ENCODE data around the gene SLC25A24. TPM values are rescaled to one million over a fixed set of nuclear protein-coding genes. Genes with fewer than 3 reads are reported as not detected.
"Not testable (repeated sequence)": the region's sequence is repeated elsewhere in the genome, so short reads cannot be mapped to it uniquely, and the experiment has no call there.

SLC25A24 gene
- total RNA-seq (ENCODE audit: low replicate concordance), result 47.9 and 72.2 TPM in 2 replicates

DNA sequence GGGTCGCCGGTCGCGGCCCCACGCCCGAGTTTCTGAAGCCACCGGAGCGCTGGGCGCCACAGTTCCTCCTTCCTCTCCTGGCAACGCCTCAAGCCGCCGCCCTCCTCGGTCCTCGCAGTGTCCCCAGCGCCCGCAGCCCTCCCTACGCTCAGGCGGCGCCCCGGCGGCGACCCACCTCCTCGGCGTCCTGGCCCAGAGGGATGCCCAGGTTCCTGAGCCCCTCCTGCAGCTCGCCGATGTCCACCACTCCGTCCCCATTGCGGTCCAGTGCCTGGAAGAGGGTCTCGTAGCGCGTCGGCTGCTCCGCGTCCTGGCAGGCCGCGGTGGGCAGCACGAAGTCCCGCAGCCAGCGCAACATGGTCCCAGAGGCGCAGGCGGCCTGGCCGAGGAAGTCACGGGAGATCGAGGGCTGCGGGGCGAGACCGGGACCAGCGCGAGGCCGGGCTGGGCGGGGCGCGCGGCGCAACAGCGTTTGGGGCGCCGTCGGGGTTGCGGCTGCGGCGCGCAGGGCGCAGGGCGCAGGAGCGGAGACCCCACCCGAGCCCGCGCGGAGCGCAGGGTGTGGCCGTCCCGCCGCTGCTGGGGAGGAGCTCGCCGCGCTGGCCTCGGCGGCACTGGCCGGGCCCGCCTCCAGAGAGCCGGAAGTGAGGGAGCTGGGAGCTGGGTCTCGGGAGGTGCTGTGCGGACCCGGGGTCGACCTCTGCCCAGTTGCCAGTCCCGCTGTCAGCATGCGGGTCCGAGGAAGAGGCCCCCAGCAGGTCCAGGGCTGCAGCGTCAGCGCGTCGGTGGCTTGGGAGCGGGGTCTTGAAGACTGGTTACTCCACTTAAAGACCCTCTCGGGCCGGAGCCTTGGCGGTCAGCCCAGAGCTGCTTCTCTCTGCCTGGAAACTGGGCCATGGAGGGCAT, at the start of gene SLC25A24:
SLC25A24 (minus strand) TSS at position 563 of the 906 bp plus-strand sequence; CDS start at position 358, 205 bp downstream.
- H3K79me2 ChIP-seq (ENCODE audit: low read depth), result peaks cover 49% of the 10 kb centered on the region
- H3K9ac ChIP-seq, result no peak within 1 kb of the TSS
- H3K4me3 ChIP-seq, result peak within 1 kb of the TSS; percentile 85
- H3K27ac Mint-ChIP-seq, result peak within 1 kb of the TSS; percentile 36
- peaks cover 3% of the 10 kb centered on the region for H3K36me3 ChIP-seq
- H3K4me3 Mint-ChIP-seq, result peak within 1 kb of the TSS; percentile 91
- H3K9me3 Mint-ChIP-seq, result peaks cover 19% of the 10 kb centered on the region
- H3K27ac ChIP-seq, result no peak within 1 kb of the TSS
- peaks cover 18% of the 10 kb centered on the region for H3K4me1 ChIP-seq
- H3K27me3 Mint-ChIP-seq (ENCODE audit: insufficient read depth, low read depth), result peaks cover 11% of the 10 kb centered on the region
- peaks cover 12% of the 10 kb centered on the region for H3K27me3 ChIP-seq
- TF ChIP-seq, protein P1, sequence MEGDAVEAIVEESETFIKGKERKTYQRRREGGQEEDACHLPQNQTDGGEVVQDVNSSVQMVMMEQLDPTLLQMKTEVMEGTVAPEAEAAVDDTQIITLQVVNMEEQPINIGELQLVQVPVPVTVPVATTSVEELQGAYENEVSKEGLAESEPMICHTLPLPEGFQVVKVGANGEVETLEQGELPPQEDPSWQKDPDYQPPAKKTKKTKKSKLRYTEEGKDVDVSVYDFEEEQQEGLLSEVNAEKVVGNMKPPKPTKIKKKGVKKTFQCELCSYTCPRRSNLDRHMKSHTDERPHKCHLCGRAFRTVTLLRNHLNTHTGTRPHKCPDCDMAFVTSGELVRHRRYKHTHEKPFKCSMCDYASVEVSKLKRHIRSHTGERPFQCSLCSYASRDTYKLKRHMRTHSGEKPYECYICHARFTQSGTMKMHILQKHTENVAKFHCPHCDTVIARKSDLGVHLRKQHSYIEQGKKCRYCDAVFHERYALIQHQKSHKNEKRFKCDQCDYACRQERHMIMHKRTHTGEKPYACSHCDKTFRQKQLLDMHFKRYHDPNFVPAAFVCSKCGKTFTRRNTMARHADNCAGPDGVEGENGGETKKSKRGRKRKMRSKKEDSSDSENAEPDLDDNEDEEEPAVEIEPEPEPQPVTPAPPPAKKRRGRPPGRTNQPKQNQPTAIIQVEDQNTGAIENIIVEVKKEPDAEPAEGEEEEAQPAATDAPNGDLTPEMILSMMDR (IDR thresholded peaks at IDR 0.05), result no peak
- no peak for TF ChIP-seq EZH2 (IDR thresholded peaks at IDR 0.05)
- TF ChIP-seq EZH2phosphoT487 (IDR thresholded peaks at IDR 0.05), result no peak
- peak within 1 kb of the TSS; percentile 94 for H2AFZ ChIP-seq (replicated peaks)
- peaks cover 29% of the 10 kb centered on the region for H3K36me3 Mint-ChIP-seq
- peaks cover 19% of the 10 kb centered on the region for H3K4me1 Mint-ChIP-seq
- H4K20me1 ChIP-seq (ENCODE audit: low read depth), result peaks cover 7% of the 10 kb centered on the region
- peak within 1 kb of the TSS; percentile 94 for H3K4me2 ChIP-seq
- peaks cover 4% of the 10 kb centered on the region for H3K9me3 ChIP-seq (ENCODE audit: low read depth)
- DNase-seq (ENCODE audit: low spot score), result peak; percentile 86
- H3F3A ChIP-seq (ENCODE audit: low read depth), result peaks cover 4% of the 10 kb centered on the region

DNA sequence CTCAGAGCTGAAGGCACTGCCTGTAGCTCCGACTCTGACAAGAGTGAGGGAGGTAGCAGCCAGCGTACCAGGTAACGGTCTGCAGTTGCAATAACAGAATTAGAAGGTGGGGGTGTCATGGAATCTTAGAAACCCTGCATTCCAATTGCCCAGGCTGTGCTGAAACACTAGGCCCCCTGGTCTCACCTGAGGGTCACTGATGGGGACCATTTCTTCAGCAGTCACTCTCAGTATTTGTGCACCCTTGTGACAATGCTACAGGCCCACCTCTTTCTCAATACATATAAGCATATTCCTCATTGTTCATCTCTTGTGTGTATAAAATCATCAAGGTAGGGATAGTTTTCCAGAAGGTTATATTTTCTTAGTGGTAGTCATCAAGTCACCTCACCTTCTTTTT, 43.8 kb upstream of the SLC25A24 start, which contains the start of gene NBPF4:
NBPF4 (minus strand) TSS at position 101 of the 400 bp plus-strand sequence. CDS start 315 bp downstream, outside the sequence.
- H3K9ac ChIP-seq; H3K27me3 ChIP-seq; H3K36me3 ChIP-seq; H3K36me3 Mint-ChIP-seq; H3K9me3 Mint-ChIP-seq; H3K27ac Mint-ChIP-seq; H3K4me2 ChIP-seq; H3K9me3 ChIP-seq (ENCODE audit: low read depth); H3K4me3 Mint-ChIP-seq; H2AFZ ChIP-seq (replicated peaks); H3K4me3 ChIP-seq; DNase-seq (ENCODE audit: low spot score); H3K4me1 Mint-ChIP-seq; H3K27ac ChIP-seq; H3K27me3 Mint-ChIP-seq (ENCODE audit: insufficient read depth, low read depth); H3K79me2 ChIP-seq (ENCODE audit: low read depth); H3K4me1 ChIP-seq; H3F3A ChIP-seq (ENCODE audit: low read depth); H4K20me1 ChIP-seq (ENCODE audit: low read depth): not testable (repeated sequence)

DNA sequence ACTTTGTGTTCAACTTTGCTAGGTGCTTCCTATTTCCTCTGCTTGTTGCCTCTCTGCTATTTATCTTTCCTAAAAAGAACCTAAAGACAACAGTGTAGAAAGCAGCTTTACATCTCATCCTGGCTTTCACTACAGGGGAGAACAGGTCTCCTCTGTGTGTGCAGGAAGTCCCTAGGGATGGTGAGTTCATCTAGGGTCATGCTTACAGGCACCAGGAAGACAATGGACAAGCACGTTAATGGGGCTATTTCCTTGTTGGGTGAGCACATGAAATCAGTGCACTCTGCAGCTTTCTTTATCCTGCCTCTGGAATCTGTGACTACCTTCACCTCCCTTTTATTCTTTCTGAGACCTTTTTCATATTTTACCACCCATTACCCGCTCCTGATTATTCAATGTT, 39.3 kb upstream of the SLC25A24 start:
- not testable (repeated sequence) for H3K4me3 ChIP-seq; H4K20me1 ChIP-seq (ENCODE audit: low read depth); H3K27me3 Mint-ChIP-seq (ENCODE audit: insufficient read depth, low read depth); H3K27ac Mint-ChIP-seq; H2AFZ ChIP-seq (replicated peaks); H3K36me3 Mint-ChIP-seq; H3K4me1 Mint-ChIP-seq; H3K4me1 ChIP-seq; H3K27ac ChIP-seq; H3F3A ChIP-seq (ENCODE audit: low read depth); DNase-seq (ENCODE audit: low spot score); H3K9ac ChIP-seq; H3K4me3 Mint-ChIP-seq; H3K4me2 ChIP-seq; H3K36me3 ChIP-seq; H3K9me3 Mint-ChIP-seq; H3K27me3 ChIP-seq; H3K9me3 ChIP-seq (ENCODE audit: low read depth); H3K79me2 ChIP-seq (ENCODE audit: low read depth)

DNA sequence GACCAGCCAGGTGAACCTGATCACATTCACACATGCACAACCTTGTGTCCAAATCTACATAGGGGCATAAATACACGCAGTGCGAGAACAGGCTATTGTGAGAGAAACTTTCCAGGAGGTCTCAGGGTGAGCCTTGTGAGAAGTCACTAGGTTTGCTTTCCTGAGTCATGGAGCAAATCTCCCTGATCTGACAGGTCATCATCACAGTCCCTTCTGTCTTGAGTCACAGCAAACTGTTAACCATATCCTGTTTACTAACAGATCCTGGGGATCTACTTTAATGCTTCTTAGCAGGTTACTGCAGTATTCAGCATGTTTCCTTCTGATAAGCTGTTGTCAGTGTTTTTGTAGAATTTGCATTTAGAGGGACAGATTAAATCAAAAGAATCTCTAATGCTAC, 35.2 kb upstream of the SLC25A24 start:
- not testable (repeated sequence) for H3K9ac ChIP-seq; H3K4me3 Mint-ChIP-seq; H3K27ac ChIP-seq; H3K27ac Mint-ChIP-seq; H3K36me3 ChIP-seq; H3F3A ChIP-seq (ENCODE audit: low read depth); H3K4me2 ChIP-seq; H3K4me1 Mint-ChIP-seq; H3K79me2 ChIP-seq (ENCODE audit: low read depth); H3K4me1 ChIP-seq; H3K4me3 ChIP-seq; H3K9me3 Mint-ChIP-seq; H3K9me3 ChIP-seq (ENCODE audit: low read depth); H2AFZ ChIP-seq (replicated peaks); H3K27me3 ChIP-seq; H3K27me3 Mint-ChIP-seq (ENCODE audit: insufficient read depth, low read depth); H3K36me3 Mint-ChIP-seq; H4K20me1 ChIP-seq (ENCODE audit: low read depth); DNase-seq (ENCODE audit: low spot score)

DNA sequence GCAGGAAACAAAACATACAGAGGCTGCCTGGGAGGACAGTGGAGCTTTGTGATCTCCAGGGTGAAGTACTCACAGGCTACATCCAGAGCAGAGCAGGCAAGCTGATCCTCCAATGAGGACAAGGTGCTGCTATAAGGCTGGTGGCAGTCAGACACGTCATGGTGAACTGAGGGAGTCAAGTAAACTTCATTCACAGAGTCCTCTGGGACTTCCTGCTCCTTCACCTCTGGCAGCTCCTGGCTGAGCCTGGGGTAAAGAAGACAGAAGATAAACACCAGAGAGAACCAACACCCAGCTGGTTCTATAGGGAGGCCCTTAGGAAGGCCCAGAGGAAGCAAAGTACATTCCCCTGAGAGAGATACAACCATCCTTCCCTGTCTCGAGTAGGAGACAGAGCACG, 32.0 kb upstream of the SLC25A24 start:
- not testable (repeated sequence) for H3K27ac Mint-ChIP-seq; H3K4me1 ChIP-seq; H3K27me3 ChIP-seq; H3F3A ChIP-seq (ENCODE audit: low read depth); H3K4me3 Mint-ChIP-seq; H3K27ac ChIP-seq; H3K79me2 ChIP-seq (ENCODE audit: low read depth); H3K9me3 ChIP-seq (ENCODE audit: low read depth); H4K20me1 ChIP-seq (ENCODE audit: low read depth); H3K36me3 ChIP-seq; H3K4me1 Mint-ChIP-seq; H3K9ac ChIP-seq; H3K9me3 Mint-ChIP-seq; H3K27me3 Mint-ChIP-seq (ENCODE audit: insufficient read depth, low read depth); H2AFZ ChIP-seq (replicated peaks); H3K36me3 Mint-ChIP-seq; H3K4me2 ChIP-seq; DNase-seq (ENCODE audit: low spot score); H3K4me3 ChIP-seq

DNA sequence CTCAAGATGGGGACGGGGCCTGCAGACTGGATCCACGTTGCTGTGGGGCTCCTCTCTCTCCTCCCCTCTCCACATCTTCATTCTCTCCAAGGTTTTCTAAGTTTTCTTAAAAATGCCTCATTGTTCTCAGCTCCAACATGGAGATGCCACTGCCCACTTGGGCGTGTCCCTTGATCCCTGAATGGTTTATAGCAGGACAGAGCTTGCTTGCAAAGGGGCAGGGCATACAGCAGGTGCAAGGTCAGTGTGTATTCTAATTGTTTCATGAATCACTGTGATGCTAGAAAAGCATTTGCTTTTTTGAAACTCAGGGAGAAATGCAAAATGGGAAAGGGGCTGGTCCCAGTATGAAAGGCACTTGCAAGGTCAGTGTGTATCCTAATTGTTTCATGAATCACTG, 29.8 kb upstream of the SLC25A24 start:
- H3K4me3 Mint-ChIP-seq; H3K27me3 ChIP-seq; H3K79me2 ChIP-seq (ENCODE audit: low read depth); H3K9ac ChIP-seq; H2AFZ ChIP-seq (replicated peaks); H3K9me3 ChIP-seq (ENCODE audit: low read depth); H3K4me3 ChIP-seq; H3K27ac Mint-ChIP-seq; H3K4me2 ChIP-seq; H3K27me3 Mint-ChIP-seq (ENCODE audit: insufficient read depth, low read depth); DNase-seq (ENCODE audit: low spot score); H3K27ac ChIP-seq; H3K36me3 Mint-ChIP-seq; H3K4me1 ChIP-seq; H3K9me3 Mint-ChIP-seq; H3K4me1 Mint-ChIP-seq; H3K36me3 ChIP-seq; H4K20me1 ChIP-seq (ENCODE audit: low read depth); H3F3A ChIP-seq (ENCODE audit: low read depth): not testable (repeated sequence)

DNA sequence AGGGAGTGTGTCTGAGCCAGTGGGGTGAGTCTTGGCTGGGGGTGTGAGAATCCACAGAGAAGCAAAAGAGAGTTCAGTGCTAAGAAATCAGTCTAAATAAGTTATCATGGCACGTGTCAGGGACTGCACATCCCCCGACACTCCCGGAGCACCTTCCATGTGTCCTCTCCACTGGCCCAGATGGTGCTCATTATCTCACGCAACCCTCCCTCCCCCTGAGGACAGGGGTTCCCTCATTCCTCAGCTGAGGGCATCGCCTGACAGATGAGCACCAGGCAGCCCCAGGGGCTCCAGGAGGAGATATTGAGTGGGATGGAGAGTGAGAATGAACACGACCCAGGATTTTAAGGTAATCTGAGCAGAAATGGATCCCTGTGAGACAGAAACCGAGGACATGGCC, 27.6 kb upstream of the SLC25A24 start:
- not testable (repeated sequence) for H4K20me1 ChIP-seq (ENCODE audit: low read depth); H3K27ac ChIP-seq; H3F3A ChIP-seq (ENCODE audit: low read depth); H3K4me2 ChIP-seq; H3K4me1 ChIP-seq; H3K36me3 ChIP-seq; DNase-seq (ENCODE audit: low spot score); H3K27ac Mint-ChIP-seq; H3K9me3 ChIP-seq (ENCODE audit: low read depth); H3K79me2 ChIP-seq (ENCODE audit: low read depth); H3K4me3 Mint-ChIP-seq; H3K9me3 Mint-ChIP-seq; H2AFZ ChIP-seq (replicated peaks); H3K4me1 Mint-ChIP-seq; H3K27me3 ChIP-seq; H3K4me3 ChIP-seq; H3K9ac ChIP-seq; H3K27me3 Mint-ChIP-seq (ENCODE audit: insufficient read depth, low read depth); H3K36me3 Mint-ChIP-seq

Data from neural progenitor cell (in vitro differentiated cells).